GM19452 (cell line): Measurements from ENCODE around the gene TICRR.
"Not testable (repeated sequence)": the region's sequence is repeated elsewhere in the genome, so short reads cannot be mapped to it uniquely, and the experiment has no call there.

Experiments
- ATAC-seq: cut with Tn5 transposase; IDR thresholded peaks from one replicate; pipeline ENCODE4 v1.9.1; 2021; ENCODE audit not compliant: unreplicated experiment

TICRR gene

GRCh38 chr15:89566621-89567294 is 8.5 kb upstream of the TICRR start:
- ATAC-seq: no peak

- no peak for ATAC-seq
These were observed 6.1 kb upstream of the TICRR start for GRCh38 chr15:89569090-89569745.

DNA sequence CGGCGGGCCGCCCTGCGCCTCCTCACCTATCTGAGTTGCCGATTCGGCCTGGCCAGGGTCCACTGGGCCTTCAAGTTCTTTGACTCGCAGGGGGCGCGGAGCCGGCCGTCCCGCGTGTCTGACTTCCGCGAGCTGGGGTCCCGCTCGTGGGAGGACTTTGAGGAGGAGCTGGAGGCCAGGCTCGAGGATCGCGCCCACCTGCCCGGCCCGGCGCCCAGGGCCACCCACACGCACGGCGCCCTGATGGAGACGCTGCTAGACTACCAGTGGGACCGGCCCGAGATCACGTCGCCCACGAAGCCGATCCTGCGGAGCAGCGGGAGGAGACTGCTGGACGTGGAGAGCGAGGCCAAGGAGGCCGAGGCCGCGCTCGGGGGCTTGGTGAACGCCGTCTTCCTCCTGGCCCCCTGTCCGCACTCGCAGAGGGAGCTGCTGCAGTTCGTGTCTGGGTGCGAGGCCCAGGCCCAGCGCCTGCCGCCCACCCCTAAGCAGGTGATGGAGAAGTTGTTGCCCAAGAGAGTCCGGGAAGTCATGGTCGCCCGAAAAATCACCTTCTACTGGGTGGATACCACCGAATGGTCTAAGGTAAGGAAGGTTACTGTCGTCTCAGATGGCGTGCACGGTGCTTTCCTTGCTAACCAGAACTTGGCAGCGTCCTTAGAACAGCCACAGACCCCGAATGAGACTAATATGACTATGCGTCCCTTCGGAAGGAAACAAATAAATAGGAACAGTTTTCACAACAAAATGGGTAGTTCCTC is 567 bp downstream of the TICRR start:
- ATAC-seq: peak; percentile 22

DNA sequence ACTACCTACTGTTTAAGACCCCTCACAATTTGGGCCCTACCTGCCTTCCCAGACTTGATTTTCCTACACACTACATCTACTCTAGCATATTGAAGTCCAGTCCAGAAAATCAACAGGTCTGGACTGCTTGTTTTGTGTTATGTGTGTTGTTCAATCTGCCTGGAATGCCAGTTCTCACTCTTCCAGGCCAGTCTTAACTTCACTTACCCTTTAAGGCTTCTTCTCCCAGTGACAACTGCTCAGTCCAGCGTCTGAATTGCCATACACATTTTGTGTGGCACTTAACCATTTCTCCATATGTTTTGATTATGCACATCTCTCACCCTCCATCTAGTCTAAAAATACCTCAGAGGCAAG is 1.1 kb downstream of the TICRR start:
- ATAC-seq: no peak

GRCh38 chr15:89577776-89578115 is 2.5 kb downstream of the TICRR start:
- no peak for ATAC-seq

DNA sequence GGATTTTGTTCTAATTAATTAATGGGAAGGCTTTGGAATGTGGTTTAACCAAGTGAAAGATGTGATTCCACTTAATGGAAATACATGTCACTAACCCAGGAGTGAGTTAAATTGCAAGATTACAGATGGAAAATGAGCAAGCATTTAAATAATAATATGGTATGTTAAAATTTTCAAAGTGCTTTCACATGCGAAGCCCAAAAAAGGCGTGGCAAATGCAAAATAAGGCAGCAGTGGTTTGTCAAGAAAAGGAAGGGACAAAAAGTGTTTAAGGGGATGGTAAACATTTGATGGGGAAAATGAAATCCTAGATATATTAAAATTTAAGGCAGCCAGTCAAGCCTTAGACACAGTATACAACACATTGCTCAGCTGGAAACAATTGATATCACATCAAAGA is 2.9 kb downstream of the TICRR start:
- ATAC-seq: no peak

DNA sequence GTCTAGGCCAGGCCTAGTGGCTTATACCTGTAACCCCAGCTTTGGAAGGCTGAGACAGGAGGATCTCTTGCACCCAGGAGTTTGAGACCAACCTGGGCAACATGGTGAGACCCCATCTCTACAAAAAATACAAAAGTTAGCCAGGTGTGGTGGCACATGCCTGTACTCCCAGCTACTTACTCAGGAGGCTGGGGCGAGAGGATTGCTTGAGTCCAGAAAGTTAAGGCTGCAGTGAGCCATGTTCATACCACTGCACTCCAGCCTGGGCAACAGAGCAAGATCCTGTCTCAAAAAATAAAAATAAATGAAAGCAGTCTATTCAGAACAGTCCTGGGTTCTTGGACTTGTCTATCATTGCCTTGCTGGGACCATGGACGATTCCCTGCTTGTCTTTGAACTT is 5.5 kb downstream of the TICRR start:
- ATAC-seq: not testable (repeated sequence)

DNA sequence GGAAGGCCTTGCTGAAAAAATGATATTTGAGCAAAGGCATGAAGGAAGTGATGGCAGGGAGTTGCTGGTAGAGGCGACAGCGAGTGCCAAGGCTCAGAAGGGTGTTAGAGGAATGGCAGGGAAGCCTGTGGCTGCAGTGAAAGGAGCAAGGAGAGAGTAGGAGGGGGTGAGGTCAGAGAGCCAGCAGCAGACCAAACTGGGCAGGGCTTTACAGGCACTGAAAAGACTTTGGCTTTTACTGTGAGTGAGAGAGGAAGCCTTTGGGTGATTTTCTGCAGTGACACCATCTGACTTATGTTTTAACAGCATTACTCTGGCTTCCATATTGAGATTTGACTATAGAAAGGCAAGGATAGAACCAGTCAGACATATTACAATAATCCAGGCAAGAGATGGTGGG is 11.4 kb downstream of the TICRR start:
- ATAC-seq: no peak

- no peak for ATAC-seq
These were observed 12.7 kb downstream of the TICRR start for GRCh38 chr15:89587955-89588354.

- no peak for ATAC-seq
These were observed 16.6 kb downstream of the TICRR start for GRCh38 chr15:89591834-89592233.

DNA sequence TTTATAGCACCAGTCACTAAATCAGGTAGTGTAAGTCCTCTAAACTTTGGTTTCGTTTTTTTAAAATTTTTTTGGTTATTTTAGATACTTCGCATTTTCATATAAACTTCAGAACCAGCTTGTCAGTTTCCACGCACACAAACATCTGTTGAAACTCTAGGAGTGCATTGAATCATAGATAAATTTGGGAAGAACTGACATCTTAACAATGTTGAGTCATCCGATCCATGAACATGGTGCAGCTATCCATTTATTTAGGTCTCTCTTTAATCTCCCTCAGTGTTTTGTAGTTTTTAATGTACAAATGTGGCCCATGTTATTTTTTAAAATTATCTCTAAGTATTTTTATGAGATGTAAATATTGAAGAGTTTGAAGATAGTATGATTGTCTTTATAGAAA is 17.7 kb downstream of the TICRR start:
- no peak for ATAC-seq

DNA sequence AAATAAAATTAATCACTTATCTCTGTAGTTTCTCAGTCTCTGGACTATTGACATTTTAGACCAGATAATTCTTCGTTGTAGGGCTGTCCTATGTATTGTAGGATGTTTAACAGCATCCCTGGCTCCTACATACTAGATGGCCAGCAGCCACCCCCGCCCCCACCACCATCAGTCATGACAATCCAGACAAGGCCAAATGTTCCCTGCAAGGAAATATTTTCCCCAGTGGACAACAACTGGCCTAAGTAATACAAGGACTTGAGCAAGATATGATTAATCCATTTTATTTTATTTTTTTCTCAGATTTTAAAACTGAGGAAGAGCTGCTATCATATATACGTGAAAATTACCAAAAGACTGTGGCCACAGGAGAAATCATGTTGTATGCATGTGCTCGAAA is 23.8 kb downstream of the TICRR start:
- ATAC-seq: no peak

- ATAC-seq: no peak
These were observed 36.0 kb downstream of the TICRR start for GRCh38 chr15:89611317-89611716.

DNA sequence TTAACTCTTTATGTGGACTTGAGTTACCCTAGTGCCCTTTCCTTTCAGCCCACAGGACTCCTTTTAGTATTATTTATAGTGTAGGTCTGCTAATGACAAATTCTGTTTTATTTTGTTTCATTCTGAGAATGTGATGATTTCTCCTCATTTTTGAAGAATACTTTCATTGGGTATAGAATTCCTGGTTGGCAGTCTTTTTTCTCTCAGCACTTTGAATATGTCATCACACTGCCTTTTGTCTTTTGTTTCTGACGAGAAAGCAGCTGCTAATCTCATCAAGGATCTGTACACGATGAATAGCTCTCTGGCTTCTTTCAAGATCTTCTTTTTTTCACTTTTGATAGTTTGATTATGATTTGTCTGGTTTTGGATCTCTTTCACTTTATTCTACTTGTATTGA is 37.8 kb downstream of the TICRR start:
- no peak for ATAC-seq

GRCh38 chr15:89614164-89614563 is 38.9 kb downstream of the TICRR start:
- ATAC-seq: no peak

- ATAC-seq: no peak
These were observed 39.9 kb downstream of the TICRR start for GRCh38 chr15:89615135-89615534.

GRCh38 chr15:89616228-89616627 is 41.0 kb downstream of the TICRR start:
- no peak for ATAC-seq

- ATAC-seq: no peak
These were observed 46.3 kb downstream of the TICRR start for GRCh38 chr15:89621547-89621946.

GRCh38 chr15:89623165-89623564 is 47.9 kb downstream of the TICRR start:
- ATAC-seq: no peak

- no peak for ATAC-seq
These were observed 50.4 kb downstream of the TICRR start for GRCh38 chr15:89625716-89626115.

GRCh38 chr15:89627256-89627970 is 52.1 kb downstream of the TICRR start:
- ATAC-seq: no peak

DNA sequence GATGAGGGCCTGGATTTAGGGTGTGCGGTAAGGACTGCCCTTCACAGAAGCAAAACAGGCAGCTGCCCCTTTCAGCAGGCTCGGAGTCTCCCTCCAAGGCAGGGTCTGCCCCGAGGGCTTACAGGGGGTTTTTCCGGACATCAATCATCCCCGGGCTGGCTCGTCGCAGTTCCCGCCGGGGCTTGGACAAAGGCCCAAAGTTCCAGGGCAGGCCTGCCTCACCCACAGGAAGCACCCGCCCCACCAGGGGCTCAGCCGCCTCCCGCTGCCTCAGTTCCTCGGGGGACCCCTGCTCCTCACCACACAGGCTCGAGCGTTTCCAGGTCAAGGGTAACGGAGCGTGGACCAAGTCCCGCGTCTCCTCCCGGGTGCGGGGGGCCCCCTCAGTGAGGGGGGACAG is 53.0 kb downstream of the TICRR start:
- ATAC-seq: no peak
